Thymus (tissue), 11 donors: ENCODE measurements around the gene SORCS3. TPM values are rescaled to one million over a fixed set of nuclear protein-coding genes. Genes with fewer than 3 reads are reported as not detected.

Experiments used
- DNase-seq, 9 donors: peaks; one replicate each; pipeline ENCODE4 v3.0.0-alpha.2; 2013; ENCODE audit warnings: low spot score in 9 of 9, low read depth in 6 of 9, missing footprints in 1 of 9
- H3K27ac ChIP-seq, 2 donors: one replicate each; pipeline ENCODE4 v1.5.1; 2013; ENCODE audit warnings: control low read depth in 1 of 2, low read depth in 1 of 2, low read length in 1 of 2, mild to moderate bottlenecking in 1 of 2, moderate library complexity in 1 of 2
- H3K27me3 ChIP-seq, 2 donors: one replicate each; pipeline ENCODE4 v1.5.1; 2013; ENCODE audit warnings: low read length in 1 of 2; ENCODE audit not compliant: control insufficient read depth in 2 of 2, insufficient read depth in 1 of 2
- H3K36me3 ChIP-seq, 2 donors: one replicate each; pipeline ENCODE4 v1.5.1; 2013; ENCODE audit warnings: low read length in 1 of 2, mild to moderate bottlenecking in 1 of 2, moderate library complexity in 1 of 2; ENCODE audit not compliant: control insufficient read depth in 2 of 2, insufficient read depth in 2 of 2
- H3K4me1 ChIP-seq, 2 donors: one replicate each; pipeline ENCODE4 v1.5.1; 2013; ENCODE audit warnings: low read length in 2 of 2; ENCODE audit not compliant: control insufficient read depth in 2 of 2, insufficient read depth in 2 of 2
- H3K4me3 ChIP-seq, 2 donors: one replicate each; pipeline ENCODE4 v1.5.1; 2013; ENCODE audit warnings: low read length in 2 of 2, control low read depth in 1 of 2, mild to moderate bottlenecking in 1 of 2
- H3K9me3 ChIP-seq, 2 donors: one replicate each; pipeline ENCODE4 v1.5.1; 2013; ENCODE audit warnings: low read length in 1 of 2, mild to moderate bottlenecking in 1 of 2; ENCODE audit not compliant: control insufficient read depth in 2 of 2, insufficient read depth in 1 of 2
- WGBS: extraction: QIAGEN DNeasy Blood & Tissue Kit; methylation state at CpG from one replicate; pipeline ENCODE4 v1.1.7; 2013; 5-methylcytosine and 5-hydroxymethylcytosine counted together
- polyA plus RNA-seq: library from polyadenylated mRNA; stranded (reverse); fragments of 200-250 nt; gene quantifications from one replicate; pipeline ENCODE4 v1.2.3, GENCODE V29; 2013
- total RNA-seq: library from RNA; stranded (reverse); fragments of 120-200 nt; gene quantifications from one replicate; pipeline ENCODE4 v1.2.4, GENCODE V29; 2013
- donor health status: healthy.

Gene SORCS3
- total and polyA plus RNA-seq, 2 donors = 0.05 TPM

DNA sequence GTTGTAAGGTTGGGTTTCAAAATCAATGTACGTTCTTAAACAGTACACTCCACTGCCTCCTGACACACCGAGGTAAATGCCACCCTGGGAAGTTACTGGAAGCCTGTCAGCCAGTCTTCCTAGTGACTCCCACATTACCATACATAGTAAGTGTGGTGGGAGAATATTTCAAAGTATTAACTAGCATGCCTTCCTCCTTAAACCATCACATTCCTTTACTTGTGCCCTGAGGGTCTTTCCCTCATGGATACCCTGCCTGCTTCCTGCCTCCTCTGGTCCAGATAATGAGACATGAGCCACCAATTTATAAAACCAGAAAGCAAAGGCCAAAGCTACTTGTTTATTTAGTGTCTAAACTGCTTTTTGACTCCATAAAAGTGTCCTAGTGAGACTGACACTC lies 23.3 kb upstream of the SORCS3 start:
- no peak for DNase-seq
- Histone ChIP-seq H3K27ac (no peak overlapping the region), H3K4me3 (no peak overlapping the region), H3K27me3 (no peaks in the 10 kb centered on the region), H3K4me1 (no peaks in the 10 kb centered on the region), H3K36me3 (no peaks in the 10 kb centered on the region), H3K9me3 (no peaks in the 10 kb centered on the region)
- 92% methylated on average over 2 of the region's 2 CpGs for WGBS

DNA sequence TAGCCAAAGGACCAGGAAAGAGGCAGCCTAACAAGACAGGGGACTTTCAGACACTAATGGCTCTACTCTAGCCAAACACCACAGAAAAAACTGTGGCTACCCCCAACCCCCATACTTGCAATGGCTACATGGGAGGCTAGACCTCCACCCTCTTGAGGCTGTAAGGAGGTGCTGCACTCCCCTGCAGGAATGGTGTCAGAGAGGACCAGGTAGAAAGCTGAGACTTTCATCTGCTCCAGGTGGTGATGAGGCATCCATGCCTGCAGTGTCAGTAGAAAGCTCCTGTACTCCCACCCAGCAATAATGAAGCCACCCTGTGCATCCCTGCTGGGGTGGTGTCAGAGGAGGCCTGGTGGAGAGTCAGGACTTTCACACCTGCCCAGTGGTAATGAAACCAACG lies 18.9 kb upstream of the SORCS3 start:
- no peak for DNase-seq
- WGBS = 97% methylated on average over 1 of the region's 1 CpG
- H3K4me3 ChIP-seq = no peak overlapping the region
- H3K27me3 ChIP-seq = no peaks in the 10 kb centered on the region
- no peak overlapping the region for H3K27ac ChIP-seq
- no peaks in the 10 kb centered on the region for H3K4me1 ChIP-seq
- H3K9me3 ChIP-seq = no peaks in the 10 kb centered on the region
- no peaks in the 10 kb centered on the region for H3K36me3 ChIP-seq

DNA sequence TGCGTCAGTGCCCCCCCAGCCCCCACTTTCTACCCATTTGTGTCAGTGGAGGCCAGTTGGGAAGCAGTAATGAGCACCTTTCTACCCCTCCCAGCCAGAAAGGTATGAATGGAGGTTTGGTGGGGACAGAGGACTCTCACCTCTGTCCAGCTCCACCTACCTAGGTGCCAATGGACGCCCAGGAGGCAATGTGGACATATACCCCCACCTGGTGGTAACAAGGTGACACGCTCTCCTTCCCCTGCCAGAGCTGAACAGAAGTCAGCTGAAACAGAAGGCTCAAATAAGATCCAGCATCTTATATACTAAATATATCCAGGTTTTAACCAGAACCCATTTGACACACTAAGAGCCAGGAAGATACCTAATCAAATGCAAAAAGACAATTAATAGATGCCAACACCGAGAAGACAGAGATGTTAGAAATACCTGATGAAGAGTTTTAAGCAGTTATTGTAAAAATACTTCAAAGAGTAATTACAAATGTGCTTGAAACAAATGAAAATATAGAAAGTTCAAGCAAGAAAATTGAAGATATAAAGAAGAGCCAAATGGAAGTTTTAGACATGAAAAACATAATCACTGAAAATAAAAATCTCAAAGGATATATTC lies 18.4 kb upstream of the SORCS3 start:
- no peaks in the 10 kb centered on the region for H3K27me3 ChIP-seq
- WGBS = 47% methylated on average over 4 of the region's 4 CpGs
- no peaks in the 10 kb centered on the region for H3K36me3 ChIP-seq
- no peak overlapping the region for H3K27ac ChIP-seq
- DNase-seq = no peak
- H3K4me3 ChIP-seq = no peak overlapping the region
- no peaks in the 10 kb centered on the region for H3K4me1 ChIP-seq
- H3K9me3 ChIP-seq = no peaks in the 10 kb centered on the region

DNA sequence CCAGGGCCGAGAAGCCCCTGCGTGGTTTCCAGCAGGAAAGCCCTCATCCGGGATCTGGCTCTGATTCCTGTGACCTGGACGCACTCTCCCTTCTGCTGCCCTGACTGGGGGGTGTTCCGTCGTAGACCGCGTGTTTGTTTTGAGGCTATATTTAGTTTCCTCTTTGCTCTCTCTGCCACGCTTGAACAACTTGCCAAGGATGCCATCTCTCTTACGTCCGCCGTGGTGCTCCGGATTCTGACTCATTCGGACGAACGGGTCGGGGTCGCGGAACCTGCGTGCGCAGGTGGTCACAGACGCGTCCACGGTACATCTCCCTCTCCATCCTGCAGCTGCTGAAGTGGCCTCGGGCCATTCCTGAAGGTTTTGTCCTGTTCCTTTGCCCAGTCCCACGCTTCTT lies 10.4 kb upstream of the SORCS3 start:
- H3K9me3 ChIP-seq = no peaks in the 10 kb centered on the region
- 89% methylated on average over 26 of the region's 26 CpGs for WGBS
- no peaks in the 10 kb centered on the region for H3K27me3 ChIP-seq
- H3K36me3 ChIP-seq = no peaks in the 10 kb centered on the region
- H3K27ac ChIP-seq = no peak overlapping the region
- H3K4me3 ChIP-seq = no peak overlapping the region
- no peaks in the 10 kb centered on the region for H3K4me1 ChIP-seq
- no peak for DNase-seq

DNA sequence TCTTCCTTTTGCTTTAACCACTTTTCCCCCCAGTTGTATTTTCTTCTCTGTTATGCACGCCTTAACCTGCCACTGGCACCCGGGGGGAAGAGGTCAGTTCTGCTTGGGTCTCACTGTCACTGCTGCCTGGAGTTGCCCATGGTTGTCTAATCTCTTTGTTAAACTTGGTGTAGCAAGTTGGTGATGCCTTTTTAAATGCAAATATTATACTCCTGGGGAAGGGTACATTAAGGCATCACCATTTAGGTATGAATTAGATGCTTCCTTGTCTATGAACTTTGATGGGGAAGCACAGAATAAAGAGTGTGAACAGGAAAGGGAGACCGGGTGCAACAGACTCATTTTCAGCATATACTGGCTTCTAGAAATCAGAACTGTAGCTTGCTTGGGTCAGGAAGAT lies 9.1 kb upstream of the SORCS3 start:
- H3K36me3 ChIP-seq = no peaks in the 10 kb centered on the region
- no peak overlapping the region for H3K27ac ChIP-seq
- H3K4me1 ChIP-seq = no peaks in the 10 kb centered on the region
- no peak for DNase-seq
- H3K9me3 ChIP-seq = no peaks in the 10 kb centered on the region
- 69% methylated on average over 3 of the region's 3 CpGs for WGBS
- no peak overlapping the region for H3K4me3 ChIP-seq
- H3K27me3 ChIP-seq = peaks cover 0 to under 1% of the 10 kb centered on the region in 2 donors

DNA sequence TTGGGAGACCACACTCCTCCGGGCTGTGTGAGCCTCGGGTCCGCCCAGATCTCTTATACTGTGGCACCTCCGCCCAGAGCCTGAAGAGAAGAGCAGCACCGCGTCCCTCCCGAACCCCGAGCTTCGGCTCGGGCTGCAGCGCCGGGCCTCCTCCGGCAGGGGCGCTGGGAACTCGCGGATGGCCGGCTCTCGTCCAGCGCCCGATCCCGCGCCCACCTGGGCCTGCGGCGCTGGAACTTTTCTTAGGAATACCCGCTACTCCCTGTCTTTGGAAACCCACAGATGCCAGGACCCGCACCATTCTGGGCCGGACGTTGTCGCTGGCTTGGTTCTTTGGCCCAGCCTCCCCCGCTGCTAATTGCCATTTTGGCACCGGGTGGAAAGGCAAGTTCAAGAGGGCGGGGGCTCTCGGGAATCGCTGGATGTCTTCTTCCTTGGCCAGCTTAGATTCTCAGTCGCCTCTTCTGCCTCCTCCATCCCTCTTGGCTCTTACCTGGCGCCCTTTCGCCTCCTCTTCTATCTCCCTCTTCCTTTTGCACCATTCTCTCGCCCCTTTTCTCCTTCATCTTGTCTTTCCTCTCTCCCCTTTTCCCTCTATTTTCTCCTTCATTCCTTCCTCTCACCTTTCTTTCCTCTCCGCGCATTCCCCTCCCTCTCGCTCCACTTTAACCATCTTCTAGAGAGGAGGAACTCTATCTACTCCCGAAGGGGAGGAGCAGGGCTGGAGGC lies 2.1 kb upstream of the SORCS3 start:
- H3K27me3 ChIP-seq = peaks cover 60 to 65% of the 10 kb centered on the region in 2 donors
- no peaks in the 10 kb centered on the region for H3K9me3 ChIP-seq
- H3K4me3 ChIP-seq = no peak overlapping the region
- no peak overlapping the region for H3K27ac ChIP-seq
- H3K4me1 ChIP-seq = no peaks in the 10 kb centered on the region
- H3K36me3 ChIP-seq = no peaks in the 10 kb centered on the region
- 5% methylated on average over 42 of the region's 42 CpGs for WGBS
- DNase-seq = no peak

DNA sequence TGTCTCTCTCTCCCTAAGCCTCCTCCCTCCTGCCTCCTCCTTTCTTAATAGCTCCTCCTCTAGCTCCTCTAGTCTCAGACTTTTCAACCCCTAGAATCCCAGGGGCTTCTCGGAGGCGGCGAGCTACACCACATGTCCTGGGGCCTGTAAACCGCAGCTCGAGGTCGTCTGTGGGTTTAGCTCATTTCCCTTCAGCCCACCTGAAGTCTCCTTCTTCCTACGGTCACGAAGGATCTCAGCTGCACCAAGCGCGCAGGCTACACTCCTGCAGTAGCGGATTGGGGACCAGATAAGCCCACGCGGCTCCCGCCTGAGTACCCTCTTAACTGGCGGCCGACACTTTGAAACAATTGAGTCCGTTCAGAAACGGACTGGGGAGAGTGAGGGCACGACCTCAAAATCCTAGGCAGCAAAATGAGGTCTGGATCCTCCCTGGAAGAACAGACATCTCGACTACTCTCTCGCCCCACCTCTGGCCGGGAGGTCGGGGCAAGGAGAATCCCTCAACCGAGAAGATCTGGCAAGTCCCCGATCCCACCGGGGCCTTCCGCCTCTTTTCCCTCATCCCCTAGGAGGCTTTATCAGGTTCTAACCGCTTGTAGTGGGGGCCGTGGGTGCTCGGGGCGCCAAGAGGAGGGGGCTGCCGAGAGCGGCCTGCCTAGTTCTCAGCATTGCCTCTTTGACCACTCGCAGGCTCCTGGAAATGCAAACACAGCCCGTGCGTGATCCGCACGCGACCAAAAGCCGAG lies 1.3 kb upstream of the SORCS3 start:
- no peak overlapping the region for H3K4me3 ChIP-seq
- WGBS = 3% methylated on average over 40 of the region's 40 CpGs
- no peaks in the 10 kb centered on the region for H3K9me3 ChIP-seq
- no peaks in the 10 kb centered on the region for H3K4me1 ChIP-seq
- no peak overlapping the region for H3K27ac ChIP-seq
- no peaks in the 10 kb centered on the region for H3K36me3 ChIP-seq
- H3K27me3 ChIP-seq = peaks cover 65 to 68% of the 10 kb centered on the region in 2 donors
- DNase-seq = no peak

DNA sequence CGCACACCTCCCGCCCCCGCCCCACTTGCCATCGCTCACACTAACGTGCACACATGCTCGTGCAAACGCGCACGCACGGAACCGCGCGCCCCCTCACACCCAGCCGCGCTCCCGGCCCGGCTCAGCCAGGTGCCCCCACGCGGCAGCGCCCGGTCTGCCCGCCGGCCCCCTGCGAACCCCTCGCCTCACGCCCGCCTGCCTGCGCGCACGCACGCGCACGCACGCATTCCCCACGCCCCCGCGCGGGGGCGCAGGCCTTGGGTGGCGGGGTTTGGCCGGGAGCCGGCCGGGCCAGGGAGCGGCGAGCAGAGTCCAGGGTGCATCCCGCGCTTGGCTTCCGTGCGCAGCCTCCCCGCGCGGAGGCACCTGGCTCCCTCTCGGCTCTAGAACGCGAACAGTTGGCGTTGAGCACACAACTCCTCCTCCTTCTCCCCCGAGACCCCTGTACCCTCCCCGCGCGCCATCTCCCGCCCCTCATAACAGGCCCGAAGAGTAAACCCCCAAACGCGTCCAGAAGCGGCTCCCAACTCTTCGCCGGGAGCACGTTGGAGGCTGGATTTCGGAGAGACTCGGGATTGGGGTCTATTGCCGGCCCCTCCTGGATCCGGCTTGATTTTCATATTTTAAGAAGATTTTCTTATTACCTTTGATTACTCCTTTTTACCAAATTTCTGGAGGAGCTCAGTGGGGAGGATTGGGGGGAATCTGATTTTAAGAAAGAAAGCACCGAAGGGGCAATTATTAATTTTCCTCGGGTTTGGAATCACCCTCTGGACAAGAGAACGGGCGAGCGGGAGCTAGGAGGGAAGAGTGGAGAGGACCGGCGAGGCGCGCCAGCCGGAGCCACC lies 527 bp upstream of the SORCS3 start:
- no peak overlapping the region for H3K4me3 ChIP-seq
- H3K27me3 ChIP-seq = peaks cover 68% of the 10 kb centered on the region in 2 donors

More for the DNA sequence above, 527 bp upstream of the SORCS3 start:
- WGBS = 3% methylated on average over 82 of the region's 82 CpGs
- no peaks in the 10 kb centered on the region for H3K9me3 ChIP-seq
- no peak overlapping the region for H3K27ac ChIP-seq
- DNase-seq = no peak
- no peaks in the 10 kb centered on the region for H3K36me3 ChIP-seq
- no peaks in the 10 kb centered on the region for H3K4me1 ChIP-seq
